22Rv1 (cell line): Measurements from ENCODE around the gene KIAA0586.

Source experiments
- ZFX ChIP-seq: fragments of 450-650 bp; IDR thresholded peaks from 2 replicates; pipeline ENCODE4 v1.6.1; 2017; ENCODE audit warnings: antibody characterized with exemption, borderline replicate concordance
- TF ChIP-seq, protein P1 (sequence below): fragments of 450-650 bp; IDR thresholded peaks from 2 replicates; pipeline ENCODE4 v1.5.1; 2017; ENCODE audit warnings: mild to moderate bottlenecking

DNA sequence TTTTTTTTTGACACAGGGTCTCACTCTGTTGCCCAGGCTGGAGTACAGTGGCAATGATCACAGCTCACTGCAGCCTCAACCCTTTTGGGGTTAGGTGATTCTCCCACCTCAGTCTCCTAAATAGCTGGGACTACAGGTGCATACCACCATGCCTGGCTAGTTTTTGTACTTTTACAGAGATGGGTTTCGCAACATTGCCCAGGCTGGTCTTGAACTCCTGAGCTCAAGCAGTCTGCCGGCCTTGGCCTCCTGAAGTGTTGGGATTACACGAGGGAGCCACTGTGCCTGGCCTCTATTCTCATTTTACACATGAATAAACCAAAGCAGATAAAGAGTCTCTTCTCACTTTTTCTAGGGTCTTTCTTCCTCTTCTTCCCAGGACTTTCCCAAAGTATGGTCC, 28.6 kb upstream of the KIAA0586 start:
- TF ChIP-seq, protein P1, sequence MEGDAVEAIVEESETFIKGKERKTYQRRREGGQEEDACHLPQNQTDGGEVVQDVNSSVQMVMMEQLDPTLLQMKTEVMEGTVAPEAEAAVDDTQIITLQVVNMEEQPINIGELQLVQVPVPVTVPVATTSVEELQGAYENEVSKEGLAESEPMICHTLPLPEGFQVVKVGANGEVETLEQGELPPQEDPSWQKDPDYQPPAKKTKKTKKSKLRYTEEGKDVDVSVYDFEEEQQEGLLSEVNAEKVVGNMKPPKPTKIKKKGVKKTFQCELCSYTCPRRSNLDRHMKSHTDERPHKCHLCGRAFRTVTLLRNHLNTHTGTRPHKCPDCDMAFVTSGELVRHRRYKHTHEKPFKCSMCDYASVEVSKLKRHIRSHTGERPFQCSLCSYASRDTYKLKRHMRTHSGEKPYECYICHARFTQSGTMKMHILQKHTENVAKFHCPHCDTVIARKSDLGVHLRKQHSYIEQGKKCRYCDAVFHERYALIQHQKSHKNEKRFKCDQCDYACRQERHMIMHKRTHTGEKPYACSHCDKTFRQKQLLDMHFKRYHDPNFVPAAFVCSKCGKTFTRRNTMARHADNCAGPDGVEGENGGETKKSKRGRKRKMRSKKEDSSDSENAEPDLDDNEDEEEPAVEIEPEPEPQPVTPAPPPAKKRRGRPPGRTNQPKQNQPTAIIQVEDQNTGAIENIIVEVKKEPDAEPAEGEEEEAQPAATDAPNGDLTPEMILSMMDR = no peak
- TF ChIP-seq ZFX = no peak
